ENCODE measurements around the gene DLX1.

GRCh38 chr2:172109988-172110811 lies 24.9 kb downstream of the DLX1 start:
- TF ChIP-seq, protein P1, sequence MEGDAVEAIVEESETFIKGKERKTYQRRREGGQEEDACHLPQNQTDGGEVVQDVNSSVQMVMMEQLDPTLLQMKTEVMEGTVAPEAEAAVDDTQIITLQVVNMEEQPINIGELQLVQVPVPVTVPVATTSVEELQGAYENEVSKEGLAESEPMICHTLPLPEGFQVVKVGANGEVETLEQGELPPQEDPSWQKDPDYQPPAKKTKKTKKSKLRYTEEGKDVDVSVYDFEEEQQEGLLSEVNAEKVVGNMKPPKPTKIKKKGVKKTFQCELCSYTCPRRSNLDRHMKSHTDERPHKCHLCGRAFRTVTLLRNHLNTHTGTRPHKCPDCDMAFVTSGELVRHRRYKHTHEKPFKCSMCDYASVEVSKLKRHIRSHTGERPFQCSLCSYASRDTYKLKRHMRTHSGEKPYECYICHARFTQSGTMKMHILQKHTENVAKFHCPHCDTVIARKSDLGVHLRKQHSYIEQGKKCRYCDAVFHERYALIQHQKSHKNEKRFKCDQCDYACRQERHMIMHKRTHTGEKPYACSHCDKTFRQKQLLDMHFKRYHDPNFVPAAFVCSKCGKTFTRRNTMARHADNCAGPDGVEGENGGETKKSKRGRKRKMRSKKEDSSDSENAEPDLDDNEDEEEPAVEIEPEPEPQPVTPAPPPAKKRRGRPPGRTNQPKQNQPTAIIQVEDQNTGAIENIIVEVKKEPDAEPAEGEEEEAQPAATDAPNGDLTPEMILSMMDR (IDR thresholded peaks at IDR 0.05): no peak
- TF ChIP-seq POLR2AphosphoS5 (IDR thresholded peaks at IDR 0.05) (no peak), EP300 (IDR thresholded peaks at IDR 0.05) (no peak), POLR2A (IDR thresholded peaks at IDR 0.05) (no peak)

Measured in stomach (tissue), 4 donors.